ENCODE results near the gene GCH1.
"Not testable (repeated sequence)": the region's sequence is repeated elsewhere in the genome, so short reads cannot be mapped to it uniquely, and the experiment has no call there.

GCH1 gene

DNA sequence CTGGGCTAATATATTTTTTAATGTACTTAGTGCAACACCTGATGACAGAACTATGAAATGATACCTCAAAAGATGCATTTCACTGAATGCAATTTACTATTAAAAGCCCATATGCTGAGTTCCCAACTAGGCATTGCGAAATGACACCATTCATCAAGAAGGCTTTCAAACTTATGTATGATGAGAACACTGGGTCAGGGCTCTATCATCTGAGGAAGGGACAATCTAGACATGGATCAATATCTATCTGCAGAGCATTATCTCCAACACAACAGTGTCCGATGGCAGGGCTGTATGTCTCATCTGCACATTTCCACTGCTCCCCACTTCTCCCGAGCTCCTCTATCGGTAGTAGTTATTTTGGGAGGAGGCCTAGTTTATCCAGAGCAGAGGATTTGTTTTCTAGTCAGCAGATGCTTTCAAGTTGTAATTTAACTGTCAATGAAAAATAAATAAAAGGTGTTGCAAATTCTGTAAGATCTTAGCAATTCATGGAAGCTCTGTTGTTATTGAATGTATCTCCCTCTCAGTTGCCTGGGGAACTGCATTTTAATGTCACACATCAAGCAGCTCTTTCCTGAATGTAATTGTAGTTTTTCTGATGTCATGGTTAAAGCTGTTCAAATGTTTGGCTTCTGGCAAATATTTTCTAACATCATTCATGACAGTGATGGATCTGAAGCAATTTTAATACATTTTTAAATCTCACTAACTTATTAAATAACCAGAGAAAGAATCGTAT is 7.4 kb upstream of the GCH1 start:
- H3K27ac ChIP-seq (replicated peaks): no peak overlapping the region
- H3K27me3 ChIP-seq (ENCODE audit: insufficient read depth, poor library complexity, severe bottlenecking): no peaks in the 10 kb centered on the region
- no peak overlapping the region for H3K4me3 ChIP-seq (replicated peaks; ENCODE audit: insufficient read depth, low read length)
- no peak for TF ChIP-seq POLR2AphosphoS5 (IDR thresholded peaks at IDR 0.05; ENCODE audit: low read depth)
- TF ChIP-seq SPI1 (IDR thresholded peaks at IDR 0.05; ENCODE audit: borderline replicate concordance, low read depth): no peak
- TF ChIP-seq REST (IDR thresholded peaks at IDR 0.05; ENCODE audit: insufficient replicate concordance, low read depth): no peak
- no peak for TF ChIP-seq GABPA (IDR thresholded peaks at IDR 0.05; ENCODE audit: low read depth)
- TF ChIP-seq CTCF (IDR thresholded peaks at IDR 0.05; ENCODE audit: insufficient read depth, low read length): no peak
- no peak for DNase-seq (ENCODE audit: low read depth in 1 of 2, low spot score in 1 of 2)

GRCh38 chr14:54908973-54909372 is 6.3 kb upstream of the GCH1 start:
- not testable (repeated sequence) for DNase-seq (ENCODE audit: low read depth in 1 of 2, low spot score in 1 of 2); H3K27ac ChIP-seq (replicated peaks); H3K4me3 ChIP-seq (replicated peaks; ENCODE audit: insufficient read depth, low read length); H3K27me3 ChIP-seq (ENCODE audit: insufficient read depth, poor library complexity, severe bottlenecking)

GRCh38 chr14:54908190-54908589 is 5.6 kb upstream of the GCH1 start:
- no peak for DNase-seq (ENCODE audit: low read depth in 1 of 2, low spot score in 1 of 2)
- Histone ChIP-seq H3K27ac (replicated peaks) (no peak overlapping the region), H3K27me3 (ENCODE audit: insufficient read depth, poor library complexity, severe bottlenecking) (peaks cover 4% of the 10 kb centered on the region), H3K4me3 (replicated peaks; ENCODE audit: insufficient read depth, low read length) (no peak overlapping the region)
- TF ChIP-seq CTCF (IDR thresholded peaks at IDR 0.05; ENCODE audit: insufficient read depth, low read length) (no peak), SPI1 (IDR thresholded peaks at IDR 0.05; ENCODE audit: borderline replicate concordance, low read depth) (no peak), REST (IDR thresholded peaks at IDR 0.05; ENCODE audit: insufficient replicate concordance, low read depth) (no peak), POLR2AphosphoS5 (IDR thresholded peaks at IDR 0.05; ENCODE audit: low read depth) (no peak), GABPA (IDR thresholded peaks at IDR 0.05; ENCODE audit: low read depth) (no peak)

GRCh38 chr14:54906075-54906474 is 3.4 kb upstream of the GCH1 start:
- DNase-seq (ENCODE audit: low read depth in 1 of 2, low spot score in 1 of 2): no peak
- no peak overlapping the region for H3K27ac ChIP-seq (replicated peaks)
- TF ChIP-seq POLR2AphosphoS5 (IDR thresholded peaks at IDR 0.05; ENCODE audit: low read depth) (no peak), GABPA (IDR thresholded peaks at IDR 0.05; ENCODE audit: low read depth) (no peak), REST (IDR thresholded peaks at IDR 0.05; ENCODE audit: insufficient replicate concordance, low read depth) (no peak), CTCF (IDR thresholded peaks at IDR 0.05; ENCODE audit: insufficient read depth, low read length) (no peak), SPI1 (IDR thresholded peaks at IDR 0.05; ENCODE audit: borderline replicate concordance, low read depth) (no peak)

More at GRCh38 chr14:54906075-54906474, 3.4 kb upstream of the GCH1 start:
- peaks cover 11% of the 10 kb centered on the region for H3K27me3 ChIP-seq (ENCODE audit: insufficient read depth, poor library complexity, severe bottlenecking)
- no peak overlapping the region for H3K4me3 ChIP-seq (replicated peaks; ENCODE audit: insufficient read depth, low read length)

All from HL-60 (cell line).